BE2C (cell line): ENCODE data around the gene ZNF784.
A peak's percentile ranks its signal among the peaks of the same experiment; 100 is the strongest.

Source experiments
- DNase-seq: peaks from one replicate; pipeline ENCODE4 v3.0.0-alpha.2; 2020
- H3K27me3 ChIP-seq: fragments of 250-450 bp; sonication (Bioruptor Pico); 2 replicates; pipeline ENCODE4 v1.5.1; 2020; ENCODE audit warnings: mild to moderate bottlenecking
- H3K36me3 ChIP-seq: fragments of 250-450 bp; sonication (Bioruptor Pico); 2 replicates; pipeline ENCODE4 v1.5.1; 2020; ENCODE audit warnings: mild to moderate bottlenecking
- H3K4me1 ChIP-seq: fragments of 250-450 bp; sonication (Bioruptor Pico); 2 replicates; pipeline ENCODE4 v1.5.1; 2020
- H3K4me3 ChIP-seq: 2 replicates; pipeline ENCODE4 v1.5.1; 2011; ENCODE audit warnings: low read depth, low read length
- H3K9me3 ChIP-seq: fragments of 250-450 bp; sonication (Bioruptor Pico); 2 replicates; pipeline ENCODE4 v1.5.1; 2020
- CTCF ChIP-seq: IDR thresholded peaks from 2 replicates; pipeline ENCODE4 v1.5.1; 2012; ENCODE audit warnings: mild to moderate bottlenecking, low read depth, low read length

Gene ZNF784

GRCh38 chr19:55632463-55632834 lies 8.1 kb upstream of the ZNF784 start:
- peak; percentile 92 for TF ChIP-seq CTCF
- Histone ChIP-seq H3K4me1 (no peaks in the 10 kb centered on the region), H3K4me3 (no peak overlapping the region), H3K27me3 (no peaks in the 10 kb centered on the region), H3K9me3 (no peaks in the 10 kb centered on the region), H3K36me3 (no peaks in the 10 kb centered on the region)
- peak; percentile 92 for DNase-seq

- Histone ChIP-seq H3K9me3 (no peaks in the 10 kb centered on the region), H3K4me1 (no peaks in the 10 kb centered on the region), H3K27me3 (no peaks in the 10 kb centered on the region), H3K36me3 (no peaks in the 10 kb centered on the region), H3K4me3 (no peak overlapping the region)
- no peak for DNase-seq
- TF ChIP-seq CTCF = no peak
Observed at GRCh38 chr19:55626350-55626749, 2.0 kb upstream of the ZNF784 start.

- TF ChIP-seq CTCF = no peak
- Histone ChIP-seq H3K9me3 (no peaks in the 10 kb centered on the region), H3K36me3 (no peaks in the 10 kb centered on the region), H3K4me1 (no peaks in the 10 kb centered on the region), H3K27me3 (no peaks in the 10 kb centered on the region), H3K4me3 (peak overlapping the region; percentile 60)
- DNase-seq = no peak
Observed at GRCh38 chr19:55625004-55625326, 599 bp upstream of the ZNF784 start.

GRCh38 chr19:55623561-55623960 lies 805 bp downstream of the ZNF784 start:
- TF ChIP-seq CTCF = no peak
- H3K36me3 ChIP-seq = no peaks in the 10 kb centered on the region
- DNase-seq = no peak
- H3K4me3 ChIP-seq = 0 out of 2 replicates have a peak overlapping the region, but pooled peaks have one; percentile 15
- no peaks in the 10 kb centered on the region for H3K4me1 ChIP-seq
- H3K9me3 ChIP-seq = no peaks in the 10 kb centered on the region
- H3K27me3 ChIP-seq = no peaks in the 10 kb centered on the region

- no peaks in the 10 kb centered on the region for H3K36me3 ChIP-seq
- no peaks in the 10 kb centered on the region for H3K9me3 ChIP-seq
- H3K4me3 ChIP-seq = no peak overlapping the region
- DNase-seq = no peak
- no peaks in the 10 kb centered on the region for H3K4me1 ChIP-seq
- no peak for TF ChIP-seq CTCF
- no peaks in the 10 kb centered on the region for H3K27me3 ChIP-seq
Observed at GRCh38 chr19:55623130-55623529, 1.2 kb downstream of the ZNF784 start.

GRCh38 chr19:55622242-55622969 lies 2.0 kb downstream of the ZNF784 start:
- Histone ChIP-seq H3K36me3 (peaks cover 3% of the 10 kb centered on the region; the same call in 1 of the 2 replicates), H3K9me3 (no peaks in the 10 kb centered on the region), H3K4me3 (no peak overlapping the region), H3K27me3 (no peaks in the 10 kb centered on the region), H3K4me1 (no peaks in the 10 kb centered on the region)
- no peak for DNase-seq
- no peak for TF ChIP-seq CTCF
